ENCODE data around the gene TEKT2. TPM values are rescaled to one million over a fixed set of nuclear protein-coding genes. Genes with fewer than 3 reads are reported as not detected.

The TEKT2 gene
- total and polyA plus RNA-seq, 2 of the 4 experiments (the other 2 are of a cell fraction): 0.18 TPM; not detected in 1

DNA sequence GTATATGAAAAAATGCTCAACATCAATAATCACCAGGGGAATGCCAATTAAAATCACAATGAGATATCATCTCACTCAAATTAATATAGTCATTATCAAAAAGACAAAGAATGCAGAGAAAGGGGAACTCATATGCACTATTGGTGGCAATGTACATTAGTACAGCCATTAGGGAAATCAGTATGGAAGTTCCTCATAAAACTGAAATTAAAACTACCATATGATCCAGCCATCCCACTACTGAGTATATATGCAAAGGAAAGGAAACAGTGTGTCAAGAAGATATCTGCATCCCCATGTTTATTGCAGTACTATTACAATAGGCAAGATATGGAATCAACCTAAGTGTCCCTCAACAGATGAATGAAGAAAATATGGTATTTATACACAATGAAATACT is 32.1 kb upstream of the TEKT2 start:
- no peaks in the 10 kb centered on the region for H3K9me3 ChIP-seq (ENCODE audit: control insufficient read depth, insufficient read depth, low read length)
- intact Hi-C loops (cut with micrococcal nuclease): no loop called here
- no peaks in the 10 kb centered on the region for H4K20me1 ChIP-seq (ENCODE audit: insufficient read depth, low read length)
- POLR2A ChIA-PET (ENCODE audit: unreplicated experiment): no interaction called here
- CTCF ChIA-PET: no interaction called here
- no peak overlapping the region for H2BK20ac ChIP-seq (ENCODE audit: low read depth, low read length)
- H2AK9ac ChIP-seq (replicated peaks; ENCODE audit: low read depth, low read length, poor library complexity): no peak overlapping the region
- no peak overlapping the region for H2BK120ac ChIP-seq (ENCODE audit: low read depth, low read length)
- H3K23ac ChIP-seq (ENCODE audit: low read depth, low read length): no peak overlapping the region
- H3K14ac ChIP-seq (replicated peaks; ENCODE audit: low read depth, low read length): no peak overlapping the region
- no peak for ATAC-seq (ENCODE audit: low read depth)
- no peak overlapping the region for H3K4me2 ChIP-seq (ENCODE audit: low read depth, low read length)
- H3K36me3 ChIP-seq (ENCODE audit: control insufficient read depth, insufficient read depth, low read length): peaks cover 11% of the 10 kb centered on the region
- no peaks in the 10 kb centered on the region; the same call in 1 of the 2 replicates for H3K9me1 ChIP-seq (ENCODE audit: insufficient read depth, low read length)
- no TSS peak for BruUV-seq (replicated peaks)
- no peaks in the 10 kb centered on the region for H3K4me1 ChIP-seq (ENCODE audit: control insufficient read depth, insufficient read depth, low read length)
- H3K27ac ChIP-seq (ENCODE audit: insufficient read depth, low read length): no peak overlapping the region
- H4K8ac ChIP-seq (ENCODE audit: low read depth in 2 of 2, low read length in 2 of 2): no peak overlapping the region
- dilution Hi-C loops (cut with HindIII; ENCODE audit: low sequenced_read_pairs, unreplicated experiment): no loop called here
- H3K27me3 ChIP-seq (ENCODE audit: control insufficient read depth, insufficient read depth, low read length): no peaks in the 10 kb centered on the region
- H4K91ac ChIP-seq (ENCODE audit: insufficient read depth, low read depth, low read length): no peak overlapping the region
- no peak overlapping the region for H3K18ac ChIP-seq (ENCODE audit: low read depth, low read length)
- no peak overlapping the region for H3K4ac ChIP-seq (ENCODE audit: low read depth, low read length)
- no peak overlapping the region for H2AK5ac ChIP-seq (ENCODE audit: low read depth, low read length)
- no peak for DNase-seq
- H4K5ac ChIP-seq (ENCODE audit: low read depth, low read length): no peak overlapping the region
- H2BK15ac ChIP-seq (ENCODE audit: low read depth, low read length): no peak overlapping the region
- no peak overlapping the region for H3K9ac ChIP-seq (ENCODE audit: low read depth, low read length)
- no peak overlapping the region for H3K4me3 ChIP-seq (ENCODE audit: insufficient read depth, low read depth, low read length)
- TF ChIP-seq CEBPB (IDR thresholded peaks at IDR 0.05; ENCODE audit: low read depth, low read length) (no peak), RAD21 (IDR thresholded peaks at IDR 0.05; ENCODE audit: low read length) (no peak)
- no peaks in the 10 kb centered on the region for H3K79me1 ChIP-seq (ENCODE audit: low read depth in 1 of 2, low read length in 2 of 2)
- H3K56ac ChIP-seq (ENCODE audit: extremely low read depth, insufficient read depth, low read length): no peak overlapping the region
- H2BK5ac ChIP-seq (ENCODE audit: low read depth, low read length, poor library complexity, severe bottlenecking): no peak overlapping the region
- H2AFZ ChIP-seq (replicated peaks; ENCODE audit: low read length, poor library complexity): no peak overlapping the region
- in situ Hi-C loops (cut with MboI; ENCODE audit: low sequenced_read_pairs): no loop called here

All from IMR-90 (cell line).